ELR (cell line): ENCODE measurements around the gene DOC2B.
"Not testable (repeated sequence)": the region's sequence is repeated elsewhere in the genome, so short reads cannot be mapped to it uniquely, and the experiment has no call there.

ENCODE experiments used
- DNase-seq: peaks from one replicate; pipeline ENCODE4 v3.0.0-alpha.2; 2015; ENCODE audit warnings: low read depth

Gene DOC2B

GRCh38 chr17:144936-145670 lies 36.3 kb downstream of the DOC2B start:
- no peak for DNase-seq

- peak; percentile 65 for DNase-seq
Observed at GRCh38 chr17:143785-144281, 37.6 kb downstream of the DOC2B start.

GRCh38 chr17:142876-143784 lies 38.3 kb downstream of the DOC2B start:
- no peak for DNase-seq

GRCh38 chr17:142102-142661 lies 39.3 kb downstream of the DOC2B start:
- peak; percentile 29 for DNase-seq

GRCh38 chr17:139401-140205 lies 41.8 kb downstream of the DOC2B start:
- not testable (repeated sequence) for DNase-seq

GRCh38 chr17:137166-137807 lies 44.2 kb downstream of the DOC2B start, which contains the start of gene SCGB1C2:
TSS of gene SCGB1C2 (plus strand) at chr17:137569. CDS start at chr17:137591, 22 bp downstream.
- DNase-seq, result not testable (repeated sequence)

- not testable (repeated sequence) for DNase-seq
Observed at GRCh38 chr17:136531-136930, 44.9 kb downstream of the DOC2B start.

- DNase-seq, result not testable (repeated sequence)
Observed at GRCh38 chr17:135895-136294, 45.6 kb downstream of the DOC2B start.

- not testable (repeated sequence) for DNase-seq
Observed at GRCh38 chr17:135022-135421, 46.4 kb downstream of the DOC2B start.

GRCh38 chr17:134332-134785 lies 47.1 kb downstream of the DOC2B start:
- not testable (repeated sequence) for DNase-seq

GRCh38 chr17:133932-134331 lies 47.5 kb downstream of the DOC2B start:
- not testable (repeated sequence) for DNase-seq

GRCh38 chr17:118339-118917 lies 63.0 kb downstream of the DOC2B start:
- peak; percentile 35 for DNase-seq

GRCh38 chr17:113111-113510 lies 68.3 kb downstream of the DOC2B start:
- peak; percentile 3 for DNase-seq
